Measurements from ENCODE around the gene CCDC68. TPM values are rescaled to one million over a fixed set of nuclear protein-coding genes. Genes with fewer than 3 reads are reported as not detected.

Gene CCDC68
- total RNA-seq, 4 donors from 2014 or later, result 3.9 to 19.7 (median 5.8) TPM

GRCh38 chr18:54983791-54984190 is 24.5 kb upstream of the CCDC68 start:
- Histone ChIP-seq H3K36me3 (no peaks in the 10 kb centered on the region), H3K4me1 (no peaks in the 10 kb centered on the region), H3K27ac (no peak overlapping the region), H3K9me3 (no peaks in the 10 kb centered on the region), H3K27me3 (no peaks in the 10 kb centered on the region), H3K4me3 (no peak overlapping the region)
- 44 to 64% methylated on average over 3 of the region's 3 CpGs for WGBS, 2 donors
- TF ChIP-seq POLR2A (IDR thresholded peaks at IDR 0.05) (no peak), EP300 (IDR thresholded peaks at IDR 0.05) (no peak), CTCF (IDR thresholded peaks at IDR 0.05) (no peak)
- no peak for DNase-seq (ENCODE audit: low spot score in 2 of 2)

GRCh38 chr18:54983041-54983686 is 23.9 kb upstream of the CCDC68 start:
- Histone ChIP-seq H3K27me3 (no peaks in the 10 kb centered on the region), H3K4me3 (no peak overlapping the region), H3K4me1 (no peaks in the 10 kb centered on the region), H3K27ac (no peak overlapping the region), H3K36me3 (no peaks in the 10 kb centered on the region), H3K9me3 (peaks cover 0 to under 1% (median 0%) of the 10 kb centered on the region in 4 donors)
- TF ChIP-seq POLR2A (IDR thresholded peaks at IDR 0.05), result no peak
- TF ChIP-seq EP300 (IDR thresholded peaks at IDR 0.05), result no peak
- peak; percentile 42 to 71 (median 61) for TF ChIP-seq CTCF (IDR thresholded peaks at IDR 0.05)
- 29 to 38% methylated on average over 9 of the region's 9 CpGs for WGBS, 2 donors
- DNase-seq (ENCODE audit: low spot score in 2 of 2), result no peak

GRCh38 chr18:54981076-54981475 is 21.8 kb upstream of the CCDC68 start:
- TF ChIP-seq EP300 (IDR thresholded peaks at IDR 0.05) (no peak), POLR2A (IDR thresholded peaks at IDR 0.05) (no peak), CTCF (IDR thresholded peaks at IDR 0.05) (no peak)
- no peaks in the 10 kb centered on the region for H3K36me3 ChIP-seq
- no peak for DNase-seq (ENCODE audit: low spot score in 2 of 2)
- peaks cover 0 to 8% (median 0%) of the 10 kb centered on the region in 4 donors for H3K9me3 ChIP-seq
- no peak overlapping the region for H3K4me3 ChIP-seq
- no peaks in the 10 kb centered on the region for H3K4me1 ChIP-seq
- H3K27ac ChIP-seq, result no peak overlapping the region
- no peaks in the 10 kb centered on the region for H3K27me3 ChIP-seq
- WGBS, 2 donors, result 87 to 89% methylated on average over 1 of the region's 1 CpG

- Histone ChIP-seq H3K27ac (no peak overlapping the region), H3K4me3 (no peak overlapping the region), H3K36me3 (no peaks in the 10 kb centered on the region), H3K4me1 (no peaks in the 10 kb centered on the region), H3K27me3 (no peaks in the 10 kb centered on the region), H3K9me3 (peaks cover 0 to 8% (median 1%) of the 10 kb centered on the region in 4 donors)
- DNase-seq (ENCODE audit: low spot score in 2 of 2), result no peak
- WGBS, 2 donors, result 98 to 100% methylated on average over 2 of the region's 2 CpGs
- TF ChIP-seq POLR2A (IDR thresholded peaks at IDR 0.05), result no peak
- TF ChIP-seq EP300 (IDR thresholded peaks at IDR 0.05), result no peak
- TF ChIP-seq CTCF (IDR thresholded peaks at IDR 0.05), result no peak
Observed at GRCh38 chr18:54975598-54975997, 16.3 kb upstream of the CCDC68 start.

- H3K4me1 ChIP-seq, result no peaks in the 10 kb centered on the region
- 90 to 91% methylated on average over 7 of the region's 7 CpGs for WGBS, 2 donors
Observed at GRCh38 chr18:54973046-54973445, 13.8 kb upstream of the CCDC68 start.

More at GRCh38 chr18:54973046-54973445, 13.8 kb upstream of the CCDC68 start:
- no peaks in the 10 kb centered on the region for H3K36me3 ChIP-seq
- peaks cover 0 to 6% (median 1%) of the 10 kb centered on the region in 4 donors for H3K9me3 ChIP-seq
- H3K27ac ChIP-seq, result no peak overlapping the region
- no peak overlapping the region for H3K4me3 ChIP-seq
- no peak for DNase-seq (ENCODE audit: low spot score in 2 of 2)
- no peak for TF ChIP-seq CTCF (IDR thresholded peaks at IDR 0.05)
- no peak for TF ChIP-seq POLR2A (IDR thresholded peaks at IDR 0.05)
- TF ChIP-seq EP300 (IDR thresholded peaks at IDR 0.05), result no peak
- no peaks in the 10 kb centered on the region for H3K27me3 ChIP-seq
